ENCODE results near the gene SRPRB.
"Not testable (repeated sequence)": the region's sequence is repeated elsewhere in the genome, so short reads cannot be mapped to it uniquely, and the experiment has no call there.

SRPRB gene

GRCh38 chr3:133773732-133774131, 31.9 kb upstream of the SRPRB start:
- H3K4me1 Mint-ChIP-seq, result no peaks in the 10 kb centered on the region
- no peak overlapping the region for H3K4me3 Mint-ChIP-seq
- no peak overlapping the region for H3K27ac Mint-ChIP-seq
- ATAC-seq, result no peak
- no peaks in the 10 kb centered on the region for H3K9me3 Mint-ChIP-seq
- H3K36me3 Mint-ChIP-seq, result no peaks in the 10 kb centered on the region
- H3K27me3 Mint-ChIP-seq, result peaks cover 33% of the 10 kb centered on the region

- no peak overlapping the region for H3K4me3 Mint-ChIP-seq
These were observed 30.3 kb upstream of the SRPRB start for GRCh38 chr3:133775309-133775708.

DNA sequence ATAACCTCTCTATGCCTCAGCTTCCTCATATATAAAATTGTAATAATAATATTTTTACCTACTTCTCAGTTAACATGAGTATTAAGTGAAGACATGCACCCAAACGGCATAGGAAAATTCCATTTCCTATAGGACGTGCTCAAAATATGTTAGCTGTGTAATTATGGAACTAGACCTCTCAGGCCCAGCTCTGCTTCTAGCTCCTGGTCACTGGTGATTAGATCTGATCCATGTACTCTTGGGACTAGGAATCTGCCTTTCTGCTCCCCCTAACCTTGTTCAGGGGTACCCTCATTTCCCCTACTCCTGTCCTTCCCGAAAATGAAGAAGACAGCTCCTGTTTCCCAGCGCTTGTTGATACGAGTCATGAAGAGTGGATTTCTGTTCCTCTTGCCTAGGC, 29.8 kb upstream of the SRPRB start:
- Mint-ChIP-seq H3K4me1 (no peaks in the 10 kb centered on the region), H3K27ac (no peak overlapping the region), H3K36me3 (no peaks in the 10 kb centered on the region), H3K27me3 (peaks cover 50% of the 10 kb centered on the region), H3K4me3 (no peak overlapping the region), H3K9me3 (no peaks in the 10 kb centered on the region)
- ATAC-seq, result no peak

More at GRCh38 chr3:133775309-133775708, 30.3 kb upstream of the SRPRB start:
- H3K27me3 Mint-ChIP-seq, result peaks cover 49% of the 10 kb centered on the region
- H3K9me3 Mint-ChIP-seq, result no peaks in the 10 kb centered on the region
- no peaks in the 10 kb centered on the region for H3K36me3 Mint-ChIP-seq
- no peaks in the 10 kb centered on the region for H3K4me1 Mint-ChIP-seq
- no peak overlapping the region for H3K27ac Mint-ChIP-seq
- ATAC-seq, result no peak

DNA sequence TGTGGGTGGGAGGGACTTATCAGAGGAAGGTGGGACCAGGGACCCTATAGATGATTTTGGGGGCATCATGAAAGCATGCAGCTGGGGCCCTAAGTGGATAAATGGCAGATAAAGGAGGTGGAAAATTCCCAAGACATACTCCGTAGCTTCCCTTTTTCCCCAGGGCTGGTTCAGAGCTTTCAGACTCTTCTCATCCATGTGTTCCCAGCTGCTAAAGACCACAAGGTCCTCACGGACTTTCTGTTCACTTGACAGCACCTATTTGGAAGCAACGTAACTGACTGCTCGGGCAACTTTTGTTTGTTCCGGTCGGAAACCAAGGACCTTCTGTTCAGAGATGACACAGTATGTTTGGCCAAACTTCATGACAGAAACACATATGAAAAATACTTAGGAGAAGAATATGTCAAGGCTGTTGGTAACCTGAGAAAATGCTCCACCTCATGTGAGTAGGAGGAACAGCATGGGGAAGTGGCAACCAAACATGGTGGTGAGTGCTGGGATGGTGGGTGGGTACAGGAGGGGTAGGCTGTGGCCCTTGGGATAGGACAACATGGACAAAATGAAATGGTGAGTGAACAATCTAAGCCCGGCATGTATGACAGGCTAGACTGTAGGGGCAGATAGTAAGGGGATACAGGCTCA, 28.7 kb upstream of the SRPRB start:
- ATAC-seq, result no peak
- Mint-ChIP-seq H3K4me3 (no peak overlapping the region), H3K27ac (no peak overlapping the region), H3K9me3 (no peaks in the 10 kb centered on the region), H3K4me1 (no peaks in the 10 kb centered on the region), H3K27me3 (peaks cover 56% of the 10 kb centered on the region), H3K36me3 (no peaks in the 10 kb centered on the region)

- no peaks in the 10 kb centered on the region for H3K4me1 Mint-ChIP-seq
- H3K27ac Mint-ChIP-seq, result no peak overlapping the region
- H3K36me3 Mint-ChIP-seq, result no peaks in the 10 kb centered on the region
- no peak for ATAC-seq
- peaks cover 67% of the 10 kb centered on the region for H3K27me3 Mint-ChIP-seq
- H3K4me3 Mint-ChIP-seq, result no peak overlapping the region
- no peaks in the 10 kb centered on the region for H3K9me3 Mint-ChIP-seq
These were observed 27.6 kb upstream of the SRPRB start for GRCh38 chr3:133777807-133778568.

DNA sequence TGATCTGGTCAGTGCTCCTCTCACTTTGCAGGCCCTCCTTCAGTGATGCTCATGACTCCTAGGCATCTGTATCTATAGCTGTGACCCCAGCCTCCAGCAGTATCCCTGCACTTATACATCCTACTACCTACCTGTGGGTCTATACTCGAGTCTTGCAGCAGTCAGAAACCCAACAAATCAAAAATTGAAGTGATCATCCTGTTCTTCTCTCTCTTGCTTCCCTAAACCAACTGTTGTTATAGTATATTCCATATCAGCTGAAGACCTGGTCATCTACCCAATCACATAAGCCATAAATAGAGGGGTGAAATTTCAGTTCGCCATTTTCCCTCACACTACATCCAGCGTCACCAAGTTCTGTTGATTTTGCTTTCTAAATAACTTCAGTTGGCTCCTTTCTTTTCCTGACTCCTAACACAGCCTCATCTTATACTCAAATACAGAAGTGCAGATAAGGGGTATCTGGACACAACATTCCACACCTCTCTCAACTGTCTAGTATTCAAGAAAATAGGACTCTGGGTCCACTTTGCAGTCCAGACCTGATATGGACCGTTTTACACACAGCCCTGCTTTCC, 25.9 kb upstream of the SRPRB start:
- H3K27ac Mint-ChIP-seq, result no peak overlapping the region
- no peak overlapping the region for H3K4me3 Mint-ChIP-seq
- ATAC-seq, result no peak
- no peaks in the 10 kb centered on the region for H3K9me3 Mint-ChIP-seq
- H3K4me1 Mint-ChIP-seq, result no peaks in the 10 kb centered on the region
- H3K36me3 Mint-ChIP-seq, result no peaks in the 10 kb centered on the region
- H3K27me3 Mint-ChIP-seq, result peaks cover 54% of the 10 kb centered on the region

DNA sequence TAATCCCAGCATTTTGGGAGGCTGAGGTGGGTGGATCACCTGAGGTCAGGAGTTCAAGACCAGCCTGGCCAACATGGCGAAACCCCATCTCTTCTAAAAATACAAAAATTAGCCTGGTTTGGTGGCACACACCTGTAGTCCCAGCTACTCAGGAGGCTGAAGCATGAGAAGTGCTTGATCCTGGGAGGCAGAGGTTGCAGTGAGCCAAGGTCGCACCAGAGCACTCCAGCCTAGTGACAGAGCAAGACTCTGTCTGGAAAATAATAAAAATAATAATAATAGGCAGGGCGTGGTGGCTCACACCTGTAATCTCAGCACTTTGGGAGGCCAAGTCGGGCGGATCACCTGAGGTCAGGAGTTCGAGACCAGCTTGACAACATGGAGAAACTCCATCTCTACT, 24.9 kb upstream of the SRPRB start:
- not testable (repeated sequence) for H3K4me1 Mint-ChIP-seq, ATAC-seq, H3K36me3 Mint-ChIP-seq, H3K9me3 Mint-ChIP-seq, H3K27ac Mint-ChIP-seq, H3K4me3 Mint-ChIP-seq
- peaks cover 47% of the 10 kb centered on the region for H3K27me3 Mint-ChIP-seq

DNA sequence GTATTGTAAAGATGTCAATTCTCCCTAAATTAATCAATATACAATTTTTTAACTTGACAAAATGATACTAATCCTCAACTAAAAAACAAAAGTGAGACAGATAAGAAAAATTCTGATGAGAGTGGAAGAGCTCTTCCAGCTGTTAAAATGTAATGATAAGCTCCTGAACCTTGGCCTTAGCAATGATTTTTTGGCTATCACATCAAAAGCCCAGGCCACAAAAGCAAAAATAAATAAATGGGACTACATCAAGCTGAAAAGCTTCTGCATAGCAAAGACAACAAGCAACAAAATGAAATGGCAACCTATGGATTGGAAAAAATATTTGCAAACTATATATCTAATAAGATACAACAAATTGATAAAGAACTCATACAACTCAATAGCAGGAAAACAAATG, 24.0 kb upstream of the SRPRB start:
- Mint-ChIP-seq H3K9me3 (no peaks in the 10 kb centered on the region), H3K27me3 (peaks cover 41% of the 10 kb centered on the region), H3K36me3 (no peaks in the 10 kb centered on the region), H3K27ac (no peak overlapping the region), H3K4me1 (no peaks in the 10 kb centered on the region), H3K4me3 (no peak overlapping the region)
- no peak for ATAC-seq

- H3K36me3 Mint-ChIP-seq, result no peaks in the 10 kb centered on the region
- H3K4me3 Mint-ChIP-seq, result no peak overlapping the region
- H3K9me3 Mint-ChIP-seq, result no peaks in the 10 kb centered on the region
- H3K27me3 Mint-ChIP-seq, result peaks cover 41% of the 10 kb centered on the region
- no peaks in the 10 kb centered on the region for H3K4me1 Mint-ChIP-seq
- H3K27ac Mint-ChIP-seq, result no peak overlapping the region
- no peak for ATAC-seq
These were observed 23.2 kb upstream of the SRPRB start for GRCh38 chr3:133782454-133782853.

DNA sequence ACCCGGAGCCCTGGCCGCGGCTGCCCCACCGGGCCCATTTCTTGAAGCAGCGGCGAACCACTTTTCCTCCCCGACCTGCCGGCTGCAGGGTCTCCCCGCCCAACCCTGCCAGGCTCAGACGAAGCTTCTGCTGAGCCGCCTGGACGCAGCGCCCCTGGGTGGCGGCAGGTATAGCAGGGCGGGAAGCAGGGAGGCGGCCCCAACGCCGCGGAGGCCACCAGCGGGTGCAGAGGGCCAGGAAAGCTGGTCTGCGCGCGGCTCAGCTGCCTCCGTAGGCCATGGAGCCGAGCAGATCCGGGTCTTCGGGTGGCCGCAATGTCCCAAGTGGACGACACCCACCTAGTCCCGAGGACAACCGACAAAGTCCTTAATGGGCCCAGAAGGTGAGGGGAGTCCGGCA, 21.9 kb upstream of the SRPRB start:
- ATAC-seq, result no peak
- no peaks in the 10 kb centered on the region for H3K36me3 Mint-ChIP-seq
- peaks cover 43% of the 10 kb centered on the region for H3K27me3 Mint-ChIP-seq
- no peak overlapping the region for H3K4me3 Mint-ChIP-seq
- H3K27ac Mint-ChIP-seq, result no peak overlapping the region
- no peaks in the 10 kb centered on the region for H3K9me3 Mint-ChIP-seq
- no peaks in the 10 kb centered on the region for H3K4me1 Mint-ChIP-seq

DNA sequence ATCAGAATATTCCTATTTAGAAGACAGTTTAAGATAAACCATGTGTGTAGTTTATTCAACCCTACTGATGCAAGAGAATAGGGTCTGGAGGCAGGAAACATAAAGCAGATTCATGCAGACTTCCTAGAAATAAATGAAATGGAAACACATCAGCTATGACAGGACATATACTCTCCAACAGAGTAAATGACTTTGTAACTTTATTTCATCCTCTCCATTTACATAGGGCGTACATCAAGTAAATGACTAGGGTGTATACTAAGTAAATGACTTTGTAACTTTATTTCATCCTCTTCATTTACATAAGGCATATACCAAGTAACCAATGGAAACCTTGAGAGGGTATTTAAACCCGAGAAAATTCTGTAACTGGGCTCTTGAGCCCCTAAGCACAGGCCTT, 17.6 kb upstream of the SRPRB start:
- ATAC-seq, result no peak
- Mint-ChIP-seq H3K27me3 (peaks cover 22% of the 10 kb centered on the region), H3K9me3 (peaks cover 7% of the 10 kb centered on the region), H3K36me3 (peaks cover 6% of the 10 kb centered on the region), H3K4me3 (no peak overlapping the region), H3K27ac (no peak overlapping the region), H3K4me1 (no peaks in the 10 kb centered on the region)

DNA sequence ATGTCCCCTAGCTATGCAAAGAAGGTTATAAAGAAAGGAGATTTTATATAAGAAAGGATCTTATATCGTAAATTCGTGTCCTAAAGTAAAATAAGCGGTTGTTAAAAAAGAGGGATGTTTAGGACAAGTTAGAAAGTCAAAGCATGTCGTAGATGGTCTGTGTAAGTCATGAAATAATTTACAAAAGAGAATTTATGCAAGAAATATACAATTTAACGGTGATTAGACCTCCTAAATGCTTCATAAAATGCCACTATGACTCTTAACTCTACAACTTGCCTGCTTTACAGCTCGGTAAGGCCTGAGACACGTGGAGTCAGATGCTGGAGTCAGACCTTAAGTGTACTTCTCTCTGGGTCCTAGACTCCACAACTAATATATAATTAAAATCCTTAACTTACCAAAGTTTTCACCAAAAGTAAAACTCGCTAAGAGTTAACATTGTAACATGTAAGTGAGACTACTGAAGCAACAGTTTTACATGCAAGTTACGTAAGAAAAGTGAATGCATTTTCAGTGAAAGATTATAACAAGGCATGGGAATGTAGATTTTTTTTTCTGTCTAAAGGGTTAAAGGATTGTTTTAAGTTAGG, 13.3 kb upstream of the SRPRB start:
- peaks cover 11% of the 10 kb centered on the region for H3K36me3 Mint-ChIP-seq
- peaks cover 7% of the 10 kb centered on the region for H3K9me3 Mint-ChIP-seq
- H3K27ac Mint-ChIP-seq, result no peak overlapping the region
- ATAC-seq, result no peak
- no peaks in the 10 kb centered on the region for H3K4me1 Mint-ChIP-seq
- H3K4me3 Mint-ChIP-seq, result no peak overlapping the region
- peaks cover 37% of the 10 kb centered on the region for H3K27me3 Mint-ChIP-seq

GRCh38 chr3:133797396-133798105, 8.1 kb upstream of the SRPRB start:
- H3K4me1 Mint-ChIP-seq, result no peaks in the 10 kb centered on the region
- no peak overlapping the region for H3K4me3 Mint-ChIP-seq
- H3K9me3 Mint-ChIP-seq, result peaks cover 3% of the 10 kb centered on the region
- no peak overlapping the region for H3K27ac Mint-ChIP-seq
- ATAC-seq, result no peak
- H3K36me3 Mint-ChIP-seq, result peaks cover 10% of the 10 kb centered on the region
- H3K27me3 Mint-ChIP-seq, result peaks cover 26% of the 10 kb centered on the region

GRCh38 chr3:133799794-133800585, 5.6 kb upstream of the SRPRB start:
- Mint-ChIP-seq H3K27ac (no peak overlapping the region), H3K9me3 (no peaks in the 10 kb centered on the region), H3K4me1 (peaks cover under 1% of the 10 kb centered on the region), H3K4me3 (no peak overlapping the region), H3K36me3 (peaks cover 5% of the 10 kb centered on the region), H3K27me3 (peaks cover 26% of the 10 kb centered on the region)
- ATAC-seq, result peak; percentile 41
